ENCODE measurements around the gene IDNK.

IDNK gene

GRCh38 chr9:83633676-83634075, 10.7 kb downstream of the IDNK start:
- DNase-seq (ENCODE audit: low spot score), result no peak

GRCh38 chr9:83636813-83637212, 13.9 kb downstream of the IDNK start:
- DNase-seq (ENCODE audit: low spot score), result no peak

- no peak for DNase-seq (ENCODE audit: low spot score)
Measured at GRCh38 chr9:83637389-83637788, 14.4 kb downstream of the IDNK start.

GRCh38 chr9:83639266-83639665, 16.3 kb downstream of the IDNK start:
- no peak for DNase-seq (ENCODE audit: low spot score)

GRCh38 chr9:83642793-83643192, 19.9 kb downstream of the IDNK start:
- DNase-seq (ENCODE audit: low spot score), result no peak

- DNase-seq (ENCODE audit: low spot score), result no peak
Measured at GRCh38 chr9:83646500-83647239, 23.7 kb downstream of the IDNK start.

GRCh38 chr9:83649080-83649479, 26.1 kb downstream of the IDNK start:
- DNase-seq (ENCODE audit: low spot score), result peak; percentile 64

- DNase-seq (ENCODE audit: low spot score), result no peak
Measured at GRCh38 chr9:83649515-83649914, 26.6 kb downstream of the IDNK start.

GRCh38 chr9:83651558-83651957, 28.6 kb downstream of the IDNK start:
- DNase-seq (ENCODE audit: low spot score), result no peak

- DNase-seq (ENCODE audit: low spot score), result no peak
Measured at GRCh38 chr9:83652433-83652832, 29.5 kb downstream of the IDNK start.

- no peak for DNase-seq (ENCODE audit: low spot score)
Measured at GRCh38 chr9:83655433-83655832, 32.5 kb downstream of the IDNK start.

- DNase-seq (ENCODE audit: low spot score), result no peak
Measured at GRCh38 chr9:83656032-83656680, 33.2 kb downstream of the IDNK start.

GRCh38 chr9:83656952-83657351, 34.0 kb downstream of the IDNK start:
- DNase-seq (ENCODE audit: low spot score), result no peak

GRCh38 chr9:83662933-83663332, 40.0 kb downstream of the IDNK start:
- no peak for DNase-seq (ENCODE audit: low spot score)

GRCh38 chr9:83665580-83666200, 42.7 kb downstream of the IDNK start:
- no peak for DNase-seq (ENCODE audit: low spot score)

- no peak for DNase-seq (ENCODE audit: low spot score)
Measured at GRCh38 chr9:83669067-83669466, 46.1 kb downstream of the IDNK start.

GRCh38 chr9:83670381-83670780, 47.4 kb downstream of the IDNK start:
- no peak for DNase-seq (ENCODE audit: low spot score)

GRCh38 chr9:83671451-83671850, 48.5 kb downstream of the IDNK start:
- no peak for DNase-seq (ENCODE audit: low spot score)

GRCh38 chr9:83675466-83675865, 52.5 kb downstream of the IDNK start:
- DNase-seq (ENCODE audit: low spot score), result no peak

- no peak for DNase-seq (ENCODE audit: low spot score)
Measured at GRCh38 chr9:83677596-83677995, 54.7 kb downstream of the IDNK start.

- DNase-seq (ENCODE audit: low spot score), result no peak
Measured at GRCh38 chr9:83680233-83680632, 57.3 kb downstream of the IDNK start.

- no peak for DNase-seq (ENCODE audit: low spot score)
Measured at GRCh38 chr9:83681490-83681889, 58.5 kb downstream of the IDNK start.

GRCh38 chr9:83688921-83689320, 66.0 kb downstream of the IDNK start:
- DNase-seq (ENCODE audit: low spot score), result no peak
